IPS-18c (cell line): ENCODE measurements around the gene APLF.
"Not testable (repeated sequence)": the region's sequence is repeated elsewhere in the genome, so short reads cannot be mapped to it uniquely, and the experiment has no call there.

Experiments
- H3K4me3 ChIP-seq: 2 replicates; pipeline ENCODE4 v1.7.0; 2013; ENCODE audit warnings: low read depth, mild to moderate bottlenecking, low read length, moderate library complexity; ENCODE audit not compliant: insufficient read depth
- H3K9me3 ChIP-seq: one replicate; pipeline ENCODE4 v1.6.1; 2013; ENCODE audit warnings: mild to moderate bottlenecking, low read length, moderate library complexity; ENCODE audit not compliant: control insufficient read depth, insufficient read depth

The APLF gene

DNA sequence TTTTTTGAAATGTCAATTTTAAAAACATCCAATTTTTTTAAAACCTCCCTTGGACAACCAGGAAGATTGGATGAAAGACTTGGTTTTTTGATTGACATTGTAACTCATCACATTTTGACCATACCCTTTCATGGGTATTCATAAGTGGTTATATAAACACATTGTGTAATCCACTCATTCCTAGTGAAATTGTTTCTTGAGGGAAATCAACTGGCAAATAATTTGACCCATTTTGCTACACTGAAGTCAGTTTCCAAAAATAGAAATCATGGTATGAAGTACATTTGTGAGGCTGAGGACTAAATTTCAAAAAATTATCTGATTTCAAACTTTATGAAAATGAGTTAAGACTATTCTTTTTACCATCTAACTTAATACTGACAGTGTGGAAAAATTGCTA is 31.8 kb upstream of the APLF start:
- H3K4me3 ChIP-seq, result no peak overlapping the region
- no peaks in the 10 kb centered on the region for H3K9me3 ChIP-seq

GRCh38 chr2:68436270-68436669 is 31.1 kb upstream of the APLF start:
- no peaks in the 10 kb centered on the region for H3K9me3 ChIP-seq
- no peak overlapping the region for H3K4me3 ChIP-seq

DNA sequence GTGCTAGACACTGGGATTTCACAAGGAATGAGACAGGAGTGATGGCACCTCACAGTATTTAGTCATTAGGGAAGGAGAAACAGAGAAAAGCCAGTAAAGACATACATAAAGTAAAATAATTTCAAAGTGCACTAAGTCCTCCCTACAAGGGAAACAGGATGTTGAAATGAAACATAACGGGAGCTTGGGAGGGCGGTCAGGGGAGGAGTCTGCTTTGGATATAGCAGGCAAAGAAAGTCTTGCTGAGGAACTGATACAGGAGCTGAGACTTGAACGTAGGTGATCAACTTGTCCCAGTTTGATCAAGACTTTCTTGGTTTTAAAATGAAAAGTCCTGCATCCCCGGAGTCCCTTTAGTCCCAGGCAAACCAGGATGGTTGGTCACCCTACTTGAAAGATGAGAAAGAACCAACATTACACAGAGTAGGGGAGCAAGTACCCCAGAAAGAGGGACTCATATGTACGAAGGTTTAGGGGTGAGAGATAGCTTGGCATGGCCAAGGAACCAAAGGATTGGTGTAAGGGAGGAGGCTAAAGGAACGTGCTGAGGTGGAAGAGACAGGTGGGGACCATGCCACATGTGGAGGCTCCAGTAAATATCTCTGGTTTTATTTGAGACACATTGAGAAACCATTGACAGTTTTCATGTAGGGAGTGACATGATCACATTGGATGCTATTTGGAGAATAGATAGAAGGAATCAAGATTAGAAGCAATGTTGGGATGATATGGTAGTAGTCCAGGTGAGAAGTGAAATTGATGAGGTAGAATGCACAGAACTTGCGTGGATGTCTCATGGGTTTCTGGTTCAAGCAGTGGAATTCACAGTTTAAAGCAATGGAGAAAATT is 28.7 kb upstream of the APLF start:
- no peak overlapping the region for H3K4me3 ChIP-seq
- no peaks in the 10 kb centered on the region for H3K9me3 ChIP-seq

DNA sequence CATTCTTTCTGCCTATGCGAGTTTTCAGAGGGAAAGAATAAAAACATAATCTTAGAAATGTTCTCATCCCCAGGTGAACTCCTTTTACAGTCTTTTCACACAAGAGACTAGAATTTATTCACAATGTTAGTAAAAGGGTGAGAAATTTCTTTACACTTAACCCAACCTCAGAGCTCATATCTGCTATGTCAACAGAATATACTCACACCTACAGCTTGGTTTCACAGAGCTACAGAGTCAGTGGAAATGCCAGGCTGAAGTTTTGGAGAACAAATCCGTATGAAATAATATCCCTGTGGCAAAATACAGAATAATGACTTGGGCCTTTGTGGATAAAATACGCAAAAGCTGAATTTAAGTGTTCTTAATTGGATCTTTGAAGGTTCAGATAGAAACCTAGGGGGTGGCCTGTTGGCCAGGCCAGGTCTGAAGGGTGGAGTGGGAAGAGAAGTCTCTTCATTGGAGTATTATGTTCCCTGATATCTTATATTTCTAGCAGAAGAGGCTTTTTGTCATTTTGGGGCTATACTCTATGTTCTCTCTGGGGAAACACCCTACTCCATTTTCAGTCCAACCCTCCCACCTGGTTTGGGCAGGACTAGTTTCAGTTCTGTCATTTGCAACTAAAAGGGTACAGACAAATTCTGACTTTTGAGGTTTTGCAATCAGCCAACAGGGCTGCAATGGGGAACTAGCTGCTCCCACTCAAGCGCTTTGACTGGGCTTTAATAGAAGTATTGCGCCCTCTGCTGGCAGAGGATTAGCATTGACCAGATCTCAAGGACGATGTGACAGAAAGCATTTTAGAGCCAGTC is 26.0 kb upstream of the APLF start:
- H3K4me3 ChIP-seq, result no peak overlapping the region

DNA sequence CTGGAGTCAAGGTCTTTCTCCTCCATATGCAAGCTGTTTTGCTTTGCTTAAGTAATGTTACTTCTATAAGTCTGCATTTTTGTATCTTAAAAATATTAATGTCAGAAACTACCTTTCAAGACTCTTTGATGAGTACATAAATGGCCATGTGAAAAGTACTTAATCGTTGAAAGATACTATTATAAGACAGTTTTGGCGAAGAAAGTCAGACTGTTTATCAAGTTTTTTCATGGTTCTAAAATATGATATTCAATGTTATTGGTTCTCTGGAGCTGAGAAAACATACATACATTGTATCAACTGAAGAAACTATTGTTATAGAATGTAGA is 25.4 kb upstream of the APLF start:
- Histone ChIP-seq H3K4me3 (no peak overlapping the region), H3K9me3 (no peaks in the 10 kb centered on the region)

More for the DNA sequence above, 26.0 kb upstream of the APLF start:
- no peaks in the 10 kb centered on the region for H3K9me3 ChIP-seq

- H3K9me3 ChIP-seq, H3K4me3 ChIP-seq: not testable (repeated sequence)
Measured at GRCh38 chr2:68446425-68446824, 21.0 kb upstream of the APLF start.

- no peak overlapping the region for H3K4me3 ChIP-seq
- H3K9me3 ChIP-seq, result no peaks in the 10 kb centered on the region
Measured at GRCh38 chr2:68447118-68447517, 20.3 kb upstream of the APLF start.

- Histone ChIP-seq H3K4me3 (no peak overlapping the region), H3K9me3 (no peaks in the 10 kb centered on the region)
Measured at GRCh38 chr2:68448671-68449653, 18.4 kb upstream of the APLF start.

- Histone ChIP-seq H3K4me3 (no peak overlapping the region), H3K9me3 (no peaks in the 10 kb centered on the region)
Measured at GRCh38 chr2:68452158-68452900, 15.1 kb upstream of the APLF start.

GRCh38 chr2:68453761-68454360 is 13.5 kb upstream of the APLF start:
- Histone ChIP-seq H3K9me3 (no peaks in the 10 kb centered on the region), H3K4me3 (no peak overlapping the region)

GRCh38 chr2:68454719-68455118 is 12.7 kb upstream of the APLF start:
- no peaks in the 10 kb centered on the region for H3K9me3 ChIP-seq
- H3K4me3 ChIP-seq, result no peak overlapping the region

DNA sequence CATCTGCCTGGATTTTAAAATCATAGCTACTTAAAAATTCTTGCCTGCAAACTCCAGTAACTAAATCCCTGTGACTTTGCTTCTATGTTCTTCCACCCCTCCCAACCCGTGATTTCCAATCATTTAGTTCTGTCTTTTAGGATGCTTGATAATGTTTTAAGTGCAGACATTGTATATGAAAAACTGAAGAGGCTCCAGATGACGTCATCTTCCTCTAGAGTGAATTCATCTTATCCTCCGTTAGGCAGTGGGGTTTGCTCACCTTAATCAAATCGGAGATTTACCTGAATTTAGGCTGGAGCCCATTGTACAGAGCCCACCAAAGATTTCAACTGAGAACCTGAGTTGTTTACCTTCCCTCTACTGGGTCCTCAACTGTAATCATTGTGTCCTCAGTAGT is 11.2 kb upstream of the APLF start:
- no peaks in the 10 kb centered on the region for H3K9me3 ChIP-seq

GRCh38 chr2:68458981-68459380 is 8.4 kb upstream of the APLF start:
- Histone ChIP-seq H3K9me3 (peaks cover 2% of the 10 kb centered on the region), H3K4me3 (no peak overlapping the region)

More for the DNA sequence above, 11.2 kb upstream of the APLF start:
- no peak overlapping the region for H3K4me3 ChIP-seq

DNA sequence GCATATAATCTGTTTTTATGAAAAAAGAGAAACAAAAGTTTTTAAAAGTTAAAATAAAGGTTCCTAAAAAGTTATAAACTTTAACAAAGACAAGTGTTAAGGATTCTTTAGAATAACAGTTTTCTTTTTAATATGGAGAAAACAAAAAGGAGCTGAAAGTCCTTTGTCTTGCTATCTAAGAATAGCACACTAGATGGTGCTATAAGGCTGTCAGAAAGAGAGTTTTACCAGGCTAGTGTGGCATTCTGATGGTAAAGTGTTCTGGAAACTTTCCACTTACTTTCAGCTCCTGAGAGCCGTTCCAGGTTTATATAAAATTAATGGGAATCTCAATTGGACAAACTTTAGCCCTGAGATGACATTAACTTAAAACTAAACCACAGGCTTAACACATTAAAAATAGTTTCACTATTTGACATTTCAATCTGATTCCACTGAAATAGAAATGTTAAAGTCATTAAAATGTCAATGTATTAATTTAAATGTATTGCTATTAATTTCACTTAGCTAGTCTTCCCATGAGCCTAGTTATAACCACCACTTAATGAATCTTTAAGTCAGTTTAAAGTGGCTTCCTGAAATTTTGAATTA is 4.0 kb upstream of the APLF start:
- no peak overlapping the region for H3K4me3 ChIP-seq
- peaks cover 2% of the 10 kb centered on the region for H3K9me3 ChIP-seq

DNA sequence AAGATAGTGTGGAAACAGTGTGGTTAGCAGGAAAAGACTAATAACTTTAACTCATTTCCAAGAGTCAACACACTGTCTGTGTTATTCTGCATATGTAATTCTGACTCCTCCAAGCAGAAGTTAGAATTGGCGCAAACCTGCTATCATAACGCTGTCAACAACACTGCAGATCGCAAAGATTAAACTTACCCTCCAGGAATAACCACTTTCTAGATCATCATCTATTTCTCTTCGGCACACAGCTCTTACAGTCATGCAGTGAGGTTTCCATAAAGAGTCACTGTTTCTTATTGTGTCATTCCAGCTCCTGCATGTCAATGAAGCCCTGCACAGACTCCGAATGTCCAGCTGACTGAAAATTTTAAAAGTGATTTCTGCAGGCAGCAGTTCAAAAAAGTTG is 2.7 kb upstream of the APLF start:
- H3K9me3 ChIP-seq, result peaks cover 2% of the 10 kb centered on the region
- no peak overlapping the region for H3K4me3 ChIP-seq
